LNCaP clone FGC (cell line): Measurements from ENCODE around the gene RSPO1.

Experiments
- DNase-seq: peaks from one replicate; pipeline ENCODE4 v3.0.0-alpha.2; 2011; ENCODE audit warnings: low read depth
- H3K4me3 ChIP-seq: 2 replicates; pipeline ENCODE4 v1.5.1; 2011; ENCODE audit warnings: mild to moderate bottlenecking, low read depth, low read length, control low read depth
- CTCF ChIP-seq: IDR thresholded peaks from 2 replicates; pipeline ENCODE4 v1.5.1; 2012; ENCODE audit warnings: mild to moderate bottlenecking; ENCODE audit not compliant: control insufficient read depth, insufficient read depth; ENCODE audit errors: extremely low read depth

The RSPO1 gene

GRCh38 chr1:37650173-37650572 lies 15.5 kb upstream of the RSPO1 start:
- DNase-seq, result no peak
- no peak for TF ChIP-seq CTCF
- H3K4me3 ChIP-seq, result no peak overlapping the region

GRCh38 chr1:37647281-37647680 lies 12.6 kb upstream of the RSPO1 start:
- H3K4me3 ChIP-seq, result no peak overlapping the region
- no peak for DNase-seq
- TF ChIP-seq CTCF, result no peak

DNA sequence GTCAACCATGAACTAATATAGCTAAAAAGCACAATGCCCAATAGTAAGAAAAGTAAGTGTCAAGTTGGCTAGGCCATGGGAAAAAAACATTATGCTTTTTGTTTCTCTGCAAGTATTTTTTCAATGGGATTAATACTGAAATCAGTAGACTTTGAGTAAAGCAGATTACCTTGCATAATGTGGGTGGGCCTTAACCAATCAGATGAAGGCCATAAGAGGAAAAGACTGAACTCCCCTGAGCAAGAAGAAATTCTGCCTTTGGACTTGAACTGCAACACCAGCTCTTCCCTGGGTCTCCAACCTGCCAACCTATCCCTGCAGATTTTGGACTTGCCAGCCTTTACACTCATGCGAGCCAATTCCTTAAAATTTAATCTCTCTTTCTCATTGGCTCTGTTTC lies 6.4 kb upstream of the RSPO1 start:
- DNase-seq, result no peak
- no peak for TF ChIP-seq CTCF
- H3K4me3 ChIP-seq, result no peak overlapping the region

- no peak for DNase-seq
- no peak for TF ChIP-seq CTCF
- H3K4me3 ChIP-seq, result no peak overlapping the region
Observed at GRCh38 chr1:37636435-37636834, 1.7 kb upstream of the RSPO1 start.

DNA sequence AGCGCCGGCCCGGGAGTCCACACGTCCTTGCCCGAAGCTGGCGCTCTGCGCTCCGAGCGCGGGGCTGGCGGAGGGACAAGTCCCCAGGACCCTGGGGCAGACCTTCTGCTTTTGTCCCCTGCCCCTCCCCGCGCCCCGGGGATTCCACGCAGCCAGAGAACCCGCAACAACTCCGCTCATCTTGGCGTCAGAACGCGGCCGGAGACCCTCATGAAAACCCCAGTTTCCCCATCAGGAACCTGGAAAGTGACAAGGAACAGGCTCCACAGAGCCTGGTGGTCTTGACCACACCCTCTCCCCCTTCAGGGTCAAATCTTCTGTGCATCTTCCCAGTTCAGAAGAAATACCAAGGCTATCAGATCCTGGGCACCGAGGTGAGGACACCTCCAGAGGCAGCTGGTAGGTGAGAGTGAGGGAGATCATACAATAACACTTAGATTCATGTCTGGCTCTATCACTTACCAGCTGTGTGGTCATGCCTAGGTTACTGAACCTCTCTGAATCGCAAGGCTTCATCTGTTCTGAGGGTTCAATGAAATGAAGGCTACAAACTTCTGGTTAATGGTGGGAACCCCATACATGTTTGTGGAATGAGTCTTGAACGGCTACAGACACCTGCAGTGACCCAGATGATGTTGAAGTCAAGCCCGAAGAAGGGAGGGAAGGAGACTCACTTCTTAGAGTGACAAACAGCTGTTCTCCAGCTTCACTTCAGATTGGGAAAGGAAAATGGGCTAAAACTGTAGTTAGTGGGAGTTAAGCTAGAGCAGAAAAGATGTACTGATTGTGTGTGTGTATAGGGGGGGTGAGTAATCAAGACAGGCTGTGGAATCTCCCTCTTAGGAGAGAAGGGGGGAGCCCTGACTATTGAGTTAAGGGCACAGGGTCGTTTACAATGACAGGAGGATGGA lies 555 bp upstream of the RSPO1 start:
- DNase-seq, result no peak
- no peak for TF ChIP-seq CTCF
- H3K4me3 ChIP-seq, result no peak overlapping the region

DNA sequence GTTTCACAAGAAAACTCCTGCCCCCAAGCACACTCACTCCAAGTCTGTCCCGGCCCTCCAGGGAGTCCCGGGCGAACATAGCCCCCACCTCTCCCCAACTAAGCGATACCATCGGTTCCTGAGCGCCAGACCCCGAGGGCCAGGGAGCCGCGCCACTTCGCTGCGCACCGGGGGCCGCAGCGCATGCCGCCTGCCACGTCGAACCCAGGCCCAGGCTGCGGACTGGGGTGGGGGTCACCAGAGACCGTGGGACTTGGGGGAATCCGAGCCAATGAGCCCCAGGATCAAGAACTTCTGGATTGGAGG lies 801 bp downstream of the RSPO1 start:
- no peak overlapping the region for H3K4me3 ChIP-seq
- no peak for TF ChIP-seq CTCF
- DNase-seq, result no peak
